Activated effector memory CD4-positive, alpha-beta T cell treated with Interleukin-2 at 50 U/mL for 16 hours (primary cell): Measurements from ENCODE around the gene EXD3.
"Not testable (repeated sequence)": the region's sequence is repeated elsewhere in the genome, so short reads cannot be mapped to it uniquely, and the experiment has no call there.

ENCODE experiments used
- DNase-seq: peaks from one replicate; pipeline ENCODE4 v3.0.0-alpha.2; 2020

Gene EXD3

GRCh38 chr9:137430723-137431415 lies 7.9 kb upstream of the EXD3 start:
- DNase-seq = no peak

- DNase-seq = no peak
Measured at GRCh38 chr9:137429974-137430722, 7.2 kb upstream of the EXD3 start.

- no peak for DNase-seq
Measured at GRCh38 chr9:137429546-137429890, 6.6 kb upstream of the EXD3 start.

- no peak for DNase-seq
Measured at GRCh38 chr9:137428841-137429545, 6.0 kb upstream of the EXD3 start.

- DNase-seq = no peak
Measured at GRCh38 chr9:137428311-137428630, 5.3 kb upstream of the EXD3 start.

- no peak for DNase-seq
Measured at GRCh38 chr9:137427454-137428310, 4.7 kb upstream of the EXD3 start.

- no peak for DNase-seq
Measured at GRCh38 chr9:137426018-137426681, 3.2 kb upstream of the EXD3 start.

GRCh38 chr9:137423514-137424291 lies 741 bp upstream of the EXD3 start:
- DNase-seq = no peak

- DNase-seq = no peak
Measured at GRCh38 chr9:137421838-137422603, 941 bp downstream of the EXD3 start.

GRCh38 chr9:137417161-137418021 lies 5.6 kb downstream of the EXD3 start:
- DNase-seq = no peak

GRCh38 chr9:137416563-137417151 lies 6.3 kb downstream of the EXD3 start:
- no peak for DNase-seq

GRCh38 chr9:137416006-137416562 lies 6.9 kb downstream of the EXD3 start:
- no peak for DNase-seq

GRCh38 chr9:137415451-137415850 lies 7.5 kb downstream of the EXD3 start:
- no peak for DNase-seq

- DNase-seq = no peak
Measured at GRCh38 chr9:137412431-137412830, 10.5 kb downstream of the EXD3 start.

- peak; percentile 18 for DNase-seq
Measured at GRCh38 chr9:137411645-137412380, 11.1 kb downstream of the EXD3 start.

- DNase-seq = no peak
Measured at GRCh38 chr9:137411260-137411644, 11.7 kb downstream of the EXD3 start.

GRCh38 chr9:137410891-137411249 lies 12.1 kb downstream of the EXD3 start:
- no peak for DNase-seq

GRCh38 chr9:137410236-137410890 lies 12.6 kb downstream of the EXD3 start:
- not testable (repeated sequence) for DNase-seq
